ENCODE data around the gene NEK1. TPM values are rescaled to one million over a fixed set of nuclear protein-coding genes. Genes with fewer than 3 reads are reported as not detected.

The NEK1 gene
- polyA plus RNA-seq, 1 donor (not counting 4 experiments of a cell fraction or from before 2014, with no cell fraction given): 7.8 TPM

DNA sequence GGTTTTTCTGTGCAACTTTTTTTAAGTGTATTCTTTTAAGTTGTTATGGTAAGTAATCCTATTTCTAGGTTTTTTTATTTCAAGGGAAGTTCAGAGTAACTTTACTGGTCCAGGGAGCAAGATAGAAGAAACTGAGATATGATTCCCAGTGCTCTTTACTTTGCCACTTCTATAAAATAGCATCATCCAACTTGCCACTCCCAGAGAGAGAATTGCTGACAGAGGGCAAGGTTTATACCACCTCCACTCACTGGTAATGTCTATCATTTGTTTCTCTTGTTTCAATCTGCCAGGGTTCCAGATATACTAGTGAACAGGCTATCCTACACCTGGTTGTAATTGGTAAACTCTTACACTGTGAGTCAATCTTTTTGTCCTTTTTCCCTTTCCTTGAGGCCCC, 4.5 kb upstream of the NEK1 start:
- Histone ChIP-seq H3K4me2 (ENCODE audit: control insufficient read depth, extremely low read depth, insufficient read depth, low read depth, low read length) (no peak overlapping the region), H3K79me2 (ENCODE audit: control insufficient read depth, insufficient read depth, low read length) (peaks cover 18% of the 10 kb centered on the region), H3K27me3 (ENCODE audit: control insufficient read depth, extremely low read depth, insufficient read depth, low read length) (no peaks in the 10 kb centered on the region), H3K4me1 (ENCODE audit: control insufficient read depth, extremely low read depth, insufficient read depth, low read length) (peaks cover 14% of the 10 kb centered on the region), H3K9me3 (ENCODE audit: control insufficient read depth, low read depth, low read length) (no peaks in the 10 kb centered on the region), H2AFZ (ENCODE audit: control insufficient read depth, low read length) (no peak overlapping the region), H3K9ac (ENCODE audit: control insufficient read depth, extremely low read depth, insufficient read depth, low read length) (no peak overlapping the region), H4K20me1 (ENCODE audit: control insufficient read depth, extremely low read depth, insufficient read depth, low read length) (no peaks in the 10 kb centered on the region), H3K27ac (ENCODE audit: control insufficient read depth, insufficient read depth, low read length) (no peak overlapping the region), H3K9me1 (ENCODE audit: control insufficient read depth, extremely low read depth, insufficient read depth, low read length) (no peaks in the 10 kb centered on the region), H3K36me3 (ENCODE audit: control insufficient read depth in 2 of 2, extremely low read depth in 1 of 2, insufficient read depth in 2 of 2, low read length in 2 of 2) (no peaks in the 10 kb centered on the region), H3K4me3 (ENCODE audit: control insufficient read depth in 2 of 3, extremely low read depth in 1 of 3, insufficient read depth in 2 of 3, low read depth in 1 of 3, low read length in 3 of 3) (no peak overlapping the region)
- DNase-seq (ENCODE audit: low read depth, low spot score) (no peak), FAIRE-seq (no peak)
- TF ChIP-seq, protein P1, sequence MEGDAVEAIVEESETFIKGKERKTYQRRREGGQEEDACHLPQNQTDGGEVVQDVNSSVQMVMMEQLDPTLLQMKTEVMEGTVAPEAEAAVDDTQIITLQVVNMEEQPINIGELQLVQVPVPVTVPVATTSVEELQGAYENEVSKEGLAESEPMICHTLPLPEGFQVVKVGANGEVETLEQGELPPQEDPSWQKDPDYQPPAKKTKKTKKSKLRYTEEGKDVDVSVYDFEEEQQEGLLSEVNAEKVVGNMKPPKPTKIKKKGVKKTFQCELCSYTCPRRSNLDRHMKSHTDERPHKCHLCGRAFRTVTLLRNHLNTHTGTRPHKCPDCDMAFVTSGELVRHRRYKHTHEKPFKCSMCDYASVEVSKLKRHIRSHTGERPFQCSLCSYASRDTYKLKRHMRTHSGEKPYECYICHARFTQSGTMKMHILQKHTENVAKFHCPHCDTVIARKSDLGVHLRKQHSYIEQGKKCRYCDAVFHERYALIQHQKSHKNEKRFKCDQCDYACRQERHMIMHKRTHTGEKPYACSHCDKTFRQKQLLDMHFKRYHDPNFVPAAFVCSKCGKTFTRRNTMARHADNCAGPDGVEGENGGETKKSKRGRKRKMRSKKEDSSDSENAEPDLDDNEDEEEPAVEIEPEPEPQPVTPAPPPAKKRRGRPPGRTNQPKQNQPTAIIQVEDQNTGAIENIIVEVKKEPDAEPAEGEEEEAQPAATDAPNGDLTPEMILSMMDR (optimal IDR thresholded peaks at IDR 0.05 in 1 of 3, IDR thresholded peaks at IDR 0.05 in 1 of 3, conservative IDR thresholded peaks at IDR 0.05 in 1 of 3; ENCODE audit: extremely low read depth in 1 of 3, insufficient read depth in 2 of 3, low read length in 3 of 3): no peak
- TF ChIP-seq EZH2 (IDR thresholded peaks at IDR 0.05; ENCODE audit: low read length): no peak
- dilution Hi-C loops (cut with MboI; ENCODE audit: extremely low pct_ligation_motif_present, low sequenced_read_pairs): no loop called here

- Histone ChIP-seq H3K4me3 (ENCODE audit: control insufficient read depth in 2 of 3, extremely low read depth in 1 of 3, insufficient read depth in 2 of 3, low read depth in 1 of 3, low read length in 3 of 3) (no peak overlapping the region), H3K79me2 (ENCODE audit: control insufficient read depth, insufficient read depth, low read length) (peaks cover 17% of the 10 kb centered on the region), H3K4me1 (ENCODE audit: control insufficient read depth, extremely low read depth, insufficient read depth, low read length) (peaks cover 22% of the 10 kb centered on the region), H2AFZ (ENCODE audit: control insufficient read depth, low read length) (no peak overlapping the region), H3K27me3 (ENCODE audit: control insufficient read depth, extremely low read depth, insufficient read depth, low read length) (no peaks in the 10 kb centered on the region), H3K9me3 (ENCODE audit: control insufficient read depth, low read depth, low read length) (no peaks in the 10 kb centered on the region), H4K20me1 (ENCODE audit: control insufficient read depth, extremely low read depth, insufficient read depth, low read length) (no peaks in the 10 kb centered on the region), H3K9me1 (ENCODE audit: control insufficient read depth, extremely low read depth, insufficient read depth, low read length) (no peaks in the 10 kb centered on the region), H3K27ac (ENCODE audit: control insufficient read depth, insufficient read depth, low read length) (no peak overlapping the region), H3K4me2 (ENCODE audit: control insufficient read depth, extremely low read depth, insufficient read depth, low read depth, low read length) (no peak overlapping the region), H3K36me3 (ENCODE audit: control insufficient read depth in 2 of 2, extremely low read depth in 1 of 2, insufficient read depth in 2 of 2, low read length in 2 of 2) (no peaks in the 10 kb centered on the region), H3K9ac (ENCODE audit: control insufficient read depth, extremely low read depth, insufficient read depth, low read length) (no peak overlapping the region)
- dilution Hi-C loops (cut with MboI; ENCODE audit: extremely low pct_ligation_motif_present, low sequenced_read_pairs): no loop called here
- TF ChIP-seq, protein P1 (optimal IDR thresholded peaks at IDR 0.05 in 1 of 3, IDR thresholded peaks at IDR 0.05 in 1 of 3, conservative IDR thresholded peaks at IDR 0.05 in 1 of 3; ENCODE audit: extremely low read depth in 1 of 3, insufficient read depth in 2 of 3, low read length in 3 of 3): no peak
- TF ChIP-seq EZH2 (IDR thresholded peaks at IDR 0.05; ENCODE audit: low read length): no peak
- FAIRE-seq (no peak), DNase-seq (ENCODE audit: low read depth, low spot score) (no peak)
These were observed 3.2 kb upstream of the NEK1 start for GRCh38 chr4:169615467-169616106.

Data from keratinocyte (primary cell).